AG04450 (cell line): ENCODE results near the gene EVA1B. TPM values are rescaled to one million over a fixed set of nuclear protein-coding genes. Genes with fewer than 3 reads are reported as not detected.

ENCODE experiments used
- CTCF ChIA-PET: fragments of 300-600, 350-600 bp; formaldehyde crosslinking; extraction: SDS; loops from one replicate; lab custom pipeline; 2022; ENCODE audit warnings: antibody characterized with exemption, inconsistent platforms; lab: Charles Lee
- POLR2A ChIA-PET: fragments of 350-600 bp; formaldehyde crosslinking; extraction: SDS; loops from one replicate; lab custom pipeline; 2021; ENCODE audit warnings: antibody characterized with exemption, inconsistent platforms; lab: Yijun Ruan, JAX
- DNase-seq: peaks from one replicate; pipeline ENCODE4 v3.0.0-alpha.2; 2011; ENCODE audit warnings: low read depth, low spot score
- H3K27ac ChIP-seq: one replicate; pipeline ENCODE4 v1.5.1; 2012; ENCODE audit warnings: low read depth, low read length, control low read depth
- H3K27me3 ChIP-seq: one replicate; pipeline ENCODE4 v1.6.0; 2012; ENCODE audit warnings: low read length; ENCODE audit not compliant: control insufficient read depth, insufficient read depth
- H3K4me3 ChIP-seq: 2 replicates; pipeline ENCODE4 v1.5.1; 2011; ENCODE audit warnings: mild to moderate bottlenecking, low read depth, low read length, control low read depth
- H3K9me3 ChIP-seq: 2 replicates; pipeline ENCODE4 v1.5.1; 2012; ENCODE audit warnings: low read length; ENCODE audit not compliant: control insufficient read depth, insufficient read depth
- polyA plus RNA-seq: library from polyadenylated mRNA; depleted of rRNA; stranded (reverse); fragments of >200 nt; gene quantifications from 2 replicates; pipeline ENCODE4 v1.2.3, GENCODE V29; 2011
- TF ChIP-seq, protein P1 (sequence below): IDR thresholded peaks from 2 replicates; pipeline ENCODE4 v1.5.1; 2011; ENCODE audit warnings: low read depth, low read length, control low read depth, inconsistent platforms

Gene EVA1B
- polyA plus RNA-seq, 1 experiment: 27.2 TPM

DNA sequence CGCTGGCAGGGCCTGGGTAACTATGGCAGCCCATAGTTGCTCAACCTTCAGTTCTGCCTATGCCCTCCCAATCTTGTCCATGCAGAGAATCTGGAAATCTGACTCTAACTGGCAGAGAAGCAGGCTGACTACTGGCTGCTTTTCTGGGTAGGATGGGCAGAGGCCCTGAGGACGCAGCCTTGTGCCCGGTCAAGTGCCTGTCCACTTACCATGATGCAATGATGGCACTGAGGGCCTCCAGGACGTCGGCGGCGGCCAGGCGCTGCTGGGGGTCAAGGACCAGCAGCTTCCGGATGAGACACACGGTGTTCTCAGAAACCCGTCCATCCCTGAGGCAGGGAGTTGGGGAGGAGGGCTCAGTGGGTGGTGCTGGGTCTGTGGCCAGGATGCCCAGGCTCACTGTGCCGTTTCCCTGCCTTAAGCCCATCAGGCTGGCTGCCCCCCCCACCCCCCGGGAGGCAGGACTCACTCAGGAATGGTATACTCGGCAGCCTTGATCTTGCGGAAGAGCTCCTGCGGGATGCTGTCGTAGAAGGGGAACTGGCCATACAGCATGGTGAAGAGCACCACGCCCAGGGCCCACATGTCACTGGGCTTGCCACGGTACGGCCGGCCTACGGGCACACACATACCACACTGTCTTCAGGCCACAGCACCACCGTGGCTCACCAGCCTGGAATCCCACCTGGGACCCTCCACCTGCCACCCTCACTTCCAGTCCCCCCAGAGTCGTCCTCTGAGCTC is 20.4 kb upstream of the EVA1B start:
- Histone ChIP-seq H3K27ac (peak overlapping the region; percentile 65), H3K9me3 (no peaks in the 10 kb centered on the region), H3K27me3 (no peaks in the 10 kb centered on the region), H3K4me3 (no peak overlapping the region)
- TF ChIP-seq, protein P1, sequence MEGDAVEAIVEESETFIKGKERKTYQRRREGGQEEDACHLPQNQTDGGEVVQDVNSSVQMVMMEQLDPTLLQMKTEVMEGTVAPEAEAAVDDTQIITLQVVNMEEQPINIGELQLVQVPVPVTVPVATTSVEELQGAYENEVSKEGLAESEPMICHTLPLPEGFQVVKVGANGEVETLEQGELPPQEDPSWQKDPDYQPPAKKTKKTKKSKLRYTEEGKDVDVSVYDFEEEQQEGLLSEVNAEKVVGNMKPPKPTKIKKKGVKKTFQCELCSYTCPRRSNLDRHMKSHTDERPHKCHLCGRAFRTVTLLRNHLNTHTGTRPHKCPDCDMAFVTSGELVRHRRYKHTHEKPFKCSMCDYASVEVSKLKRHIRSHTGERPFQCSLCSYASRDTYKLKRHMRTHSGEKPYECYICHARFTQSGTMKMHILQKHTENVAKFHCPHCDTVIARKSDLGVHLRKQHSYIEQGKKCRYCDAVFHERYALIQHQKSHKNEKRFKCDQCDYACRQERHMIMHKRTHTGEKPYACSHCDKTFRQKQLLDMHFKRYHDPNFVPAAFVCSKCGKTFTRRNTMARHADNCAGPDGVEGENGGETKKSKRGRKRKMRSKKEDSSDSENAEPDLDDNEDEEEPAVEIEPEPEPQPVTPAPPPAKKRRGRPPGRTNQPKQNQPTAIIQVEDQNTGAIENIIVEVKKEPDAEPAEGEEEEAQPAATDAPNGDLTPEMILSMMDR: no peak
- POLR2A ChIA-PET: interaction anchor here (0.7 to 1.7 kb wide), 4 partner anchors 9 to 76 kb away, joined by 3 to 9 read pairs (median 5); no protein-coding TSS in a partner anchor
- CTCF ChIA-PET: interaction anchor here (0.8 to 2.7 kb wide), 9 partner anchors 21 to 194 kb away, joined by 3 to 34 read pairs (median 4); partner anchors contain the start of genes EVA1B and TRAPPC3
- no peak for DNase-seq

DNA sequence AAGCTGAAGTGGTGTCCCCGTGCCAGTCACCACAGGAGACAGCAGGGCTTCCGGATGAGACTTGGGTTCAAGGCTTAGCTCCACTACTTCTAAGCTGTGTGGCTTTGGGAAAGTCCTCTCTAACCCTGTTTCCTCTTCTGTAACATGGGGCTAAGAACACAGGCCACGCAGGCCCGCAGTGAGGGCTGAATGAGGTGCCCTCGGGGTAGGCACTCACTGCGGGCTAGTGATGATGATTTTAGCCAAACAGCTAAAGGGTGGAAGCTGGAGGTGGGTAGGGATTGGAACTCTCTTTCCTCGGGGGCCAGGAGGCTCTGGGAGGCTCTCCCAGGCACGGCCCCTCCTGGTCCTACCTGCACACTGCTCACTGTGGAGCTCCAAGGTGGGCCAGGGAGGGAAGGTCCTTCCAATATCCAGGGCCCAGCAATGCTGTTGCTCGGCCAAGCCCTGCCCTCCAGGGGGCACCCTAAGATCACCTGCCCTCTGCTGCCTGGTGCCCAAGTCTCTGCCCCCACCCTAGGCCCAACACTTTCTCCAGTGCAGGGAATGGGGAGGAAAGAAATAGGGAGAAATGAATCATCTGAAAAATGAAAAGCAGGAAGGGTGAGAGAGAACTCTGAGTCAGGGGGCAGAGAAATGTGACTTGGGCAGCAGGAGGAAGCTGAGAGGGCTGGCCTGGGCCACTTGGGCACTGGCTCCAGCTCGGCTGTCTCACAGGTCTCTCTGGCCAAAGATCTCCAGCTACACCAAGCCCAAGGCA is 19.2 kb upstream of the EVA1B start:
- CTCF ChIA-PET: interaction anchor here (0.5 to 2.7 kb wide), 25 partner anchors 8 to 250 kb away, joined by 3 to 34 read pairs (median 4); partner anchors contain the start of genes EVA1B and TRAPPC3
- no peak for DNase-seq
- POLR2A ChIA-PET: interaction anchor here (0.6 to 1.7 kb wide), 6 partner anchors 9 to 55 kb away, joined by 3 to 9 read pairs (median 3); partner anchors contain the start of genes EVA1B and LSM10
- Histone ChIP-seq H3K9me3 (no peaks in the 10 kb centered on the region), H3K27me3 (no peaks in the 10 kb centered on the region), H3K27ac (peak overlapping the region; percentile 65), H3K4me3 (no peak overlapping the region)
- TF ChIP-seq, protein P1: peak; percentile 64

DNA sequence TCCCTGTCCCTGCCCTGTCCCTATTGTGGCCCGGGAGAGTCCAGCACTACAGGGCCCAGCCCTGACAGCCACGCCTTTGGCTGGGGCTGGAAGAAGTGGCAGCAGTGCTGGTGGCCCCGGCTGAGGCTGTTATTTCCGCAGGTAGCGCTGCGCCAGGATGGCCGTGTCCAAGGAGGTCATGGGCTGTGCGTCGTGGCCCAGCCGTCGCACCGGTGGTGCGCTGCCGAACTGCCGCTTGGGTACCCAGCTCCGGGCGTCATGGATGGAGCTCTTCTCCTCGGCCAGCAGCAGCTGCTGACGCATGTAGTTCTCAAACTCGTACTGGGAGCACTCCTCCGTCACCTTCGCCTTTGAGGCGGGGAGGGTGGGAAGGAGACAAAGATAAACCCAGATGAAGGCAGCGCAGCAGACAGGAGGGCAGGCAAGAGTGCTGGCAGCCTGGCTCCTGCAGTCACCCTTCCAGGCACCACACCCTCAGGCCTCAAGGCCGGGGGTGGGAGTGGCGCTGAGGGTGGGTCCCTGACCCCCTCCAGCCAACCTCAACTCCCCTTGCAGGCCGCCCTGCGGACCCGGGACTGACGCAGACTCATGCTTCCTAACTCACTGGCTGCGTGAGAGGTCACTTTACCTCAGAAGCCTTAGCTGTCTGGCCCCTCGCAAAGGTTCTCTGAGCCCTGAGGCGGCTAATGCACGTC is 18.3 kb upstream of the EVA1B start:
- DNase-seq: no peak
- CTCF ChIA-PET: interaction anchor here (0.6 to 2.7 kb wide), 18 partner anchors 9 to 251 kb away, joined by 3 to 34 read pairs (median 5); partner anchors contain the start of gene EVA1B
- H3K27ac ChIP-seq: no peak overlapping the region
- H3K4me3 ChIP-seq: no peak overlapping the region
- TF ChIP-seq, protein P1: no peak
- no peaks in the 10 kb centered on the region for H3K27me3 ChIP-seq
- no peaks in the 10 kb centered on the region for H3K9me3 ChIP-seq
- POLR2A ChIA-PET: interaction anchor here (0.6 to 1.7 kb wide), 5 partner anchors 10 to 56 kb away, joined by 3 to 9 read pairs (median 3); partner anchors contain the start of genes EVA1B and LSM10

DNA sequence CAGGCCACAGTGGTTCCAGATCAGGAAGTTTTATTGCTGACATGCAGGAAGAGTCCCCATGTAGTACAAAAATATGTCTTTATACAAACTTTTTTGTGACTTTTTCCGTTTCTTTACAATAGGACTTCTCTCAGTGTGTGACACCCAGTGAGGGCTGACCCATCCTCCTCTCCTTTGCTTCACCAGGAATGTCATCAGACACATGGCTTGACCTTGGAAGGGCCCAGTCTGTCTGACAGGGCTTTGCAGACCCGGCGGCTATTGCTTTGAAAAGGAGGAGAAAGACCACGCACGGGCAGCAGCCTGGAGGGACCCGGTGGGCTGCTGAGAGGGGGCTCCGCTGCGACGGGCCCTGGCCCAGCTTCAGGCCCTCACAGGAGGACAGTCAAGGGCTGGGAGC is 16.2 kb upstream of the EVA1B start:
- CTCF ChIA-PET: no interaction called here
- POLR2A ChIA-PET: interaction anchor here (0.6 kb wide), 1 partner anchor 49 kb away, joined by 4 read pairs; no protein-coding TSS in a partner anchor
- no peaks in the 10 kb centered on the region for H3K9me3 ChIP-seq
- no peak for DNase-seq
- no peaks in the 10 kb centered on the region for H3K27me3 ChIP-seq
- no peak overlapping the region for H3K4me3 ChIP-seq
- TF ChIP-seq, protein P1: no peak
- H3K27ac ChIP-seq: no peak overlapping the region
